GM23338 (cell line): ENCODE measurements around the gene HJV. TPM values are rescaled to one million over a fixed set of nuclear protein-coding genes. Genes with fewer than 3 reads are reported as not detected.

Source experiments
- ATAC-seq: fragments of 200-7000 bp; cut with Tn5 transposase; 3 replicates; pipeline ENCODE4 v1.9.1; 2020
- DNase-seq: peaks from one replicate; pipeline ENCODE4 v3.0.0-alpha.2; 2015; ENCODE audit warnings: low spot score
- H2AFZ ChIP-seq: fragments of 200-600 bp; sonication (generic); 2 replicates; pipeline ENCODE4 v1.8.0; 2016; ENCODE audit warnings: antibody characterized with exemption, mild to moderate bottlenecking, moderate library complexity
- H3F3A ChIP-seq: fragments of 200-600 bp; sonication (generic); replicated peaks from 2 replicates; pipeline ENCODE4 v1.8.0; 2017; ENCODE audit warnings: antibody characterized with exemption, mixed run types, low read depth
- H3K27ac ChIP-seq: fragments of 200-600 bp; sonication (generic); 2 replicates; pipeline ENCODE4 v1.6.1; 2016; ENCODE audit warnings: low read depth
- H3K27me3 ChIP-seq: fragments of 200-600 bp; sonication (generic); 2 replicates; pipeline ENCODE4 v1.8.0; 2016; ENCODE audit warnings: mild to moderate bottlenecking, mixed run types, moderate library complexity; ENCODE audit not compliant: insufficient read depth
- H3K36me3 ChIP-seq: fragments of 200-600 bp; sonication (generic); 2 replicates; pipeline ENCODE4 v1.8.0; 2016; ENCODE audit warnings: mild to moderate bottlenecking; ENCODE audit not compliant: insufficient read depth
- H3K4me1 ChIP-seq: fragments of 200-600 bp; sonication (generic); 2 replicates; pipeline ENCODE4 v1.8.0; 2016; ENCODE audit warnings: mild to moderate bottlenecking, moderate library complexity; ENCODE audit not compliant: insufficient read depth
- H3K4me2 ChIP-seq: fragments of 200-600 bp; sonication (generic); 2 replicates; pipeline ENCODE4 v1.7.1; 2017; ENCODE audit warnings: mixed run types
- H3K4me3 ChIP-seq: fragments of 200-600 bp; sonication (generic); 2 replicates; pipeline ENCODE4 v1.6.1; 2016; ENCODE audit warnings: mixed run types
- H3K79me2 ChIP-seq: fragments of 200-600 bp; sonication (generic); replicated peaks from 2 replicates; pipeline ENCODE4 v1.8.0; 2017; ENCODE audit warnings: mild to moderate bottlenecking; ENCODE audit not compliant: insufficient read depth
- H3K9me2 ChIP-seq: fragments of 200-600 bp; sonication (generic); 2 replicates; pipeline ENCODE4 v1.8.0; 2017; ENCODE audit not compliant: insufficient read depth
- H4K20me1 ChIP-seq: fragments of 200-600 bp; sonication (generic); replicated peaks from 2 replicates; pipeline ENCODE4 v1.8.0; 2017; ENCODE audit warnings: mild to moderate bottlenecking; ENCODE audit not compliant: insufficient read depth
- H3K27ac Mint-ChIP-seq: 2 replicates; pipeline ENCODE4 v1.8.0; 2020; ENCODE audit warnings: inconsistent platforms, mild to moderate bottlenecking, moderate library complexity, mixed read lengths
- H3K27me3 Mint-ChIP-seq: 3 replicates; pipeline ENCODE4 v1.8.0; 2022; ENCODE audit warnings: low read depth, mild to moderate bottlenecking, moderate library complexity, mixed read lengths, inconsistent platforms; ENCODE audit not compliant: insufficient read depth, poor library complexity
- H3K36me3 Mint-ChIP-seq: 3 replicates; pipeline ENCODE4 v1.8.0; 2021; ENCODE audit warnings: low read depth, mild to moderate bottlenecking, inconsistent platforms, moderate library complexity, mixed read lengths
- H3K4me1 Mint-ChIP-seq: 3 replicates; pipeline ENCODE4 v1.8.0; 2020; ENCODE audit warnings: mild to moderate bottlenecking, inconsistent platforms, mixed read lengths
- H3K4me3 Mint-ChIP-seq: 3 replicates; pipeline ENCODE4 v1.8.0; 2021; ENCODE audit warnings: moderate library complexity, mild to moderate bottlenecking, inconsistent platforms, mixed read lengths
- H3K9me3 Mint-ChIP-seq: 3 replicates; pipeline ENCODE4 v1.8.0; 2020; ENCODE audit warnings: moderate library complexity, mild to moderate bottlenecking, inconsistent platforms, mixed read lengths
- CTCF ChIP-seq, 2 experiments: fragments of 200-600 bp in 1 of 2; sonication (generic) in 1 of 2; conservative IDR thresholded peaks; 2 replicates each; pipeline versions ENCODE4 v1.5.1 to v1.6.1; 2016 to 2017; ENCODE audit warnings: antibody characterized with exemption in 2 of 2, low read depth in 2 of 2, mild to moderate bottlenecking in 2 of 2, moderate library complexity in 1 of 2
- ETS1 ChIP-seq: IDR thresholded peaks from 2 replicates; pipeline ENCODE4 v1.6.1; 2016; ENCODE audit warnings: antibody characterized with exemption
- JUNB ChIP-seq: IDR thresholded peaks from one replicate; pipeline ENCODE4 v1.6.1; 2016; ENCODE audit warnings: antibody characterized with exemption; ENCODE audit not compliant: unreplicated experiment
- NANOG ChIP-seq: IDR thresholded peaks from 2 replicates; pipeline ENCODE4 v1.6.1; 2016; ENCODE audit warnings: antibody characterized with exemption, borderline replicate concordance
- REST ChIP-seq: IDR thresholded peaks from one replicate; pipeline ENCODE4 v1.6.1; 2018; ENCODE audit warnings: antibody characterized with exemption; ENCODE audit not compliant: unreplicated experiment
- STAT1 ChIP-seq: IDR thresholded peaks from one replicate; pipeline ENCODE4 v1.6.1; 2016; ENCODE audit warnings: antibody characterized with exemption; ENCODE audit not compliant: unreplicated experiment
- ZNF114 ChIP-seq: fragments of 250-450 bp; sonication (Bioruptor Pico); IDR thresholded peaks from 2 replicates; pipeline ENCODE4 v1.5.0; 2020; ENCODE audit warnings: mild to moderate bottlenecking, moderate library complexity
- ZNF462 ChIP-seq: fragments of 250-450 bp; sonication (Bioruptor Pico); IDR thresholded peaks from 2 replicates; pipeline ENCODE4 v1.5.0; 2020; ENCODE audit warnings: mild to moderate bottlenecking, moderate library complexity
- polyA plus RNA-seq: library from polyadenylated mRNA; unstranded; fragments of >200 nt; fragmentation: Nextera tagmentation; extraction: Ambion mirVana; gene quantifications from 2 replicates; pipeline ENCODE4 v1.2.1, GENCODE V29; 2016
- total RNA-seq: library from RNA; depleted of rRNA; stranded (reverse); fragments of >200 nt; shearing (Covaris generic); gene quantifications from 2 replicates; pipeline ENCODE4 v1.2.3, GENCODE V29; 2014

Gene HJV
- total and polyA plus RNA-seq, 2 experiments from 2014 or later: 0.42 to 0.45 TPM

- DNase-seq (no peak), ATAC-seq (no peak)
- Histone ChIP-seq H3K79me2 (no peaks in the 10 kb centered on the region), H3K36me3 (no peaks in the 10 kb centered on the region), H3K27me3 (peaks cover 45% of the 10 kb centered on the region), H3F3A (peaks cover 3% of the 10 kb centered on the region; the same call in 1 of the 2 replicates), H3K4me1 (peaks cover 21% of the 10 kb centered on the region), H3K9me2 (no peaks in the 10 kb centered on the region), H4K20me1 (no peaks in the 10 kb centered on the region), H2AFZ (no peak overlapping the region), H3K4me3 (no peak overlapping the region), H3K4me2 (no peak overlapping the region), H3K27ac (no peak overlapping the region)
- H3K4me3 Mint-ChIP-seq: no peak overlapping the region
- peaks cover 21% of the 10 kb centered on the region for H3K27me3 Mint-ChIP-seq
- H3K27ac Mint-ChIP-seq: no peak overlapping the region
- H3K36me3 Mint-ChIP-seq: no peaks in the 10 kb centered on the region
- TF ChIP-seq ZNF114: no peak
- TF ChIP-seq NANOG: no peak
- TF ChIP-seq ETS1: no peak
- H3K4me1 Mint-ChIP-seq: peaks cover 15% of the 10 kb centered on the region
- H3K9me3 Mint-ChIP-seq: no peaks in the 10 kb centered on the region
Measured at GRCh38 chr1:146016891-146017290, 4.6 kb downstream of the HJV start.

GRCh38 chr1:146013559-146013922 is 8.0 kb downstream of the HJV start:
- Mint-ChIP-seq H3K36me3 (no peaks in the 10 kb centered on the region), H3K27ac (no peak overlapping the region), H3K4me3 (no peak overlapping the region), H3K4me1 (no peaks in the 10 kb centered on the region), H3K9me3 (no peaks in the 10 kb centered on the region), H3K27me3 (peaks cover 3% of the 10 kb centered on the region)
- H3K4me3 ChIP-seq: no peak overlapping the region
- peaks cover 1% of the 10 kb centered on the region; the same call in 1 of the 2 replicates for H3K4me1 ChIP-seq
- ATAC-seq (no peak), DNase-seq (no peak)
- H3K27ac ChIP-seq: no peak overlapping the region
- no peaks in the 10 kb centered on the region for H3K9me2 ChIP-seq
- no peak overlapping the region for H3K4me2 ChIP-seq
- no peaks in the 10 kb centered on the region for H3F3A ChIP-seq
- no peaks in the 10 kb centered on the region for H4K20me1 ChIP-seq
- H3K36me3 ChIP-seq: no peaks in the 10 kb centered on the region
- H3K27me3 ChIP-seq: peaks cover 19% of the 10 kb centered on the region
- no peaks in the 10 kb centered on the region for H3K79me2 ChIP-seq
- H2AFZ ChIP-seq: no peak overlapping the region
- TF ChIP-seq ZNF462 (CRISPR knock-in tag): no peak
- TF ChIP-seq ZNF114: no peak
- TF ChIP-seq REST: no peak
- TF ChIP-seq CTCF (conservative IDR thresholded peaks at IDR 0.05; ENCODE audit: low read depth in 2 of 2): no peak
- no peak for TF ChIP-seq JUNB
- TF ChIP-seq STAT1: no peak
- no peak for TF ChIP-seq NANOG
- TF ChIP-seq ETS1: no peak
